Activated CD4-positive, CD25-positive, alpha-beta regulatory T cell treated with anti-CD3 and anti-CD28 coated beads, Interleukin-2, amount 50 U/mL, for 72 hours (primary cell): ENCODE data around the gene TMEM269.
A peak's percentile ranks its signal among the peaks of the same experiment; 100 is the strongest.

ENCODE experiments used
- DNase-seq: peaks from one replicate; pipeline ENCODE4 v3.0.0; 2021

Gene TMEM269, protein sequence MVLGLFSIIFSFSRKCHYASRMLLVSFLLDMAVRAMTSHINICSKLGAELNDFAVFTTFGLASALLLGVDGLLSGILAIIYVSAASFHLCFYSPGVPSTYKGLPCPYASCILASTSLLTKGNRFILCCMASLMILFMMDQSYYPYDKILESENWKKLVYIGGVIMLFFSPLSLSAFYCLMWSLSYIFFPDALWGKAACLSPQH

DNA sequence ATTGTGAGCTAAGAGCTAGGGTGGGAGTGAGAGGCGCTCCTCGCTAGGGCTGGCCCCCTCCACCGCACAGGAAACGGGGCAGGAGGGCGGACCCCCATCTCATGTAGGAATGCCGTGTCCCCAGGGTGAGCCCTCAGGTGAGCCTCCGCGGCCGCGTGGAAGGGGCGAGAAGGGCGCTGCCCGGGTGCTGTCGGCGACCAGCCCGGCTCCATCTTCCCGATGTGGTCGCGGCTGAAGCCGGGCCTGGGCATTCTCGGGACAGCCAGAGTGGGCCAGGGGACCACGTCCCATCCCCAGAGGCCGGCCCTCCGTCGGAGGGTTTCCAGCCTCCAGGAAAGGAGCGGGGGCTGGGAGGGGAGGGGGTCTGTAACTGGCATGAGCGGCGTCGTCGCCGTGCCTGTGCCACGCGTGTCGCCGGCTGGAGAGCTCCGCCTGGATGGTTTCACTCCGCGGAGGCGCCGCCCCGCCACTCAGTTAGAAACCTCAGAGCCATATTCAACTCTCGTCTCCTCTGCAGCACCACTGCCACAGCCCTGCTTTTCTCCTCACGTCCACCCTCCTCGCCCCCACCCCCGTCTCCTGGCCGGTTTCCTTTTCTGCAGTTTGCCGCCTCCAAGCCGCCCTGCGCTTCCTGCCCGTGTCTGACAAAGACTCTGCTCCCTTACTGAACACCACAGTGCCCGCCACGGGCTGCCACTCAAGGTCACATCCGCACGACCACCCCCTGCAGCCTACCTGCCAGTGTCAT lies at the start of gene TMEM269:
TSS of gene TMEM269 (plus strand) at position 46 of the 748 bp plus-strand sequence. CDS start 4,903 bp downstream, outside the sequence.
- peak; percentile 40 for DNase-seq

DNA sequence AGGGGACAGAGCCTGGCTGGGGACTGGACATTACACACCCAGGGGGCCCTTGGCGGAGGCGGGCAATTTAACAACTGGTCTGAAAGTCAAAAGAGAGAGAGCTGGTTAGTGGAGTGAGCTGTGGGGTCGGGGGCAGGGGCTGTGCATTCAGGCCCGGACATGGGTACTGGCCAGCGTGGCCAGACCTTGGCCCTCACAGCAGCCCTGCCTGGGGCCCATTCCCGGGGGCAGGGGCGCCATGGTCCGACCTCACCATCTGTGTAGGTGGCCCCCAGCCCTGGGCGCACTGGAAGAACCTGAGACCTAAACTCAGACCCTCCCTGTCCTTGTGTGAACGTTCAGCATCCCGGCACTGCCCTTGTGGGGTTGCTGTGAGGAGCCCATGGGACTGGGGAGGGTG lies 49.7 kb upstream of the TMEM269 start:
- no peak for DNase-seq

DNA sequence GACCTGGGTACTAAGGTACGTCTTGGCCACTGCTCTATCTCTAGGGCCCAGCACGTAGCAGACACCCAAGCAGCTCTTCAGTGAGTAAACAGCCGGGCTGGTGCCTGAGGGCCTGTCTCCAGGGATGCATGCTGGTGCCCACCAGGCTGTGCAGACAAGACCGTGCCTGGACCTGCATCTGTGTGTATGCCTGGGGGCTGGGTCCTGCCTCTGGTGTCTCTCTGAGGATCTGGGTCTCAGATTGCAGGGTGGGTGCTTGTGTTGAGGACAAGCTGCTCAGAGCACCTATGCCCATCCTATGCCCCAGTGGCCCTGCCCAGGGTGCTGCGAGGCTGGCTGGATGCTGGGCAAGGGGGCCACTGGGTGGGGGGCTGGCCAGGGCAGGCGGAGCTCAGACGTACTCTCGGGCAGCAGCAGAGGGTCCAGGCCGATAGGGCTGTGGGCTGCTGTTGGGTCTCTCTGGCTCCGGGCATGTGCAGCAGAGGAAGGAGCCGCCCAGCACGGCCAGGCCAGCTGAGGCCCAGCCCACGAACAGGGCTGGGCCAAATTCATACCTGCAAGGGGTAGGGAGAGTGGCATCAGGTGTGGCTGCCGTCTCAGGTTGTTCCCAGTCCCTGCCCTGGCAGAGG lies 49.2 kb upstream of the TMEM269 start:
- no peak for DNase-seq

DNA sequence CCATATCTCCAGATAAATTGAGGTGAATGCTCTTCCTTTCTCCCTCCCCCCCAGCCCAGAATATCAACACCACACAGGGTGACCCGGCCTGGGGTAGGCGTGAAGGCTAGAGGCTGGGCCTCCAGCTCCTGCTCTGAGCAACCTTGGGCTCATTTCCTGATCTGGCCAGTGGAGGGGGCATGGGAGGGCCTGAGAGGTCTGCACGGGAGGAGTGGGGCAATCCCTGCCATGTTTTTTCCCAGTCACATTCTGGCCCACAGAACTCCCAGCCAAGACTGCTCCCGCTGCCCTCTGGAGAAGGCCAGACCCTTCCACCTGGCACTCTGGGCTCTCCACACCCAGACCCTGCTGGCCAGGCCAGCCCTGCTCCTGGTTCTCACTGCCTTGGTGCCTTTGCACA lies 48.6 kb upstream of the TMEM269 start:
- no peak for DNase-seq

DNA sequence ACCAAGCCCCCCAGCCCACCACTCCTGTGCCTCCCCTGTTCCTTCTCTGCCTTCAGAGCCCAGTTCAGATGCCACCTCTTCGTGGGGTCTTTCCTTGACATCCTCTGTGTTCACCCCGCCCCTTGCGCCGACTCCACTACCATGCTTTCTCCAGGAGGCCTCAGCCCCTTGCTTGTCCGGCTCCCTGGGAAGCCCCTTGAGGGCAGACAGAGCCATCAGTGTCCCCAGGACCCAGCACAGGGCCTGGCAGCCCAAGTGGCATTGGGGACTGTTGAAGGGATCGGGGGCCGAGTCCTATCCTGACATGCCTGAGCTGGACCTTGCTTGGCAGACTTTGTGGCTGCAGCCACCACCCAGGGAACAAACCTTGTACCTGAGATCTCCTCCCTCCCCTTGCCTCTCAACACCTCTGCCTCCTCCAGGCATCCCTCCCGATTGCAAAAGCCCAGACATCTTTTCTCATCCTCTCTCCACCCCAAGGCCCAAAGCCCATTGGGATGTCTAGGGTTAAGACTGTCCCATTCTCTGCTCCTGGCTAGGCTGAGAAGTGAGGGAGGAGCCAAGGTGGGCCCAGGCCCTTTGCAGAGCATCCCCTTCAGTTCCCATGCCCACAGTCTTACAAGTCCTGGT lies 48.1 kb upstream of the TMEM269 start:
- no peak for DNase-seq

DNA sequence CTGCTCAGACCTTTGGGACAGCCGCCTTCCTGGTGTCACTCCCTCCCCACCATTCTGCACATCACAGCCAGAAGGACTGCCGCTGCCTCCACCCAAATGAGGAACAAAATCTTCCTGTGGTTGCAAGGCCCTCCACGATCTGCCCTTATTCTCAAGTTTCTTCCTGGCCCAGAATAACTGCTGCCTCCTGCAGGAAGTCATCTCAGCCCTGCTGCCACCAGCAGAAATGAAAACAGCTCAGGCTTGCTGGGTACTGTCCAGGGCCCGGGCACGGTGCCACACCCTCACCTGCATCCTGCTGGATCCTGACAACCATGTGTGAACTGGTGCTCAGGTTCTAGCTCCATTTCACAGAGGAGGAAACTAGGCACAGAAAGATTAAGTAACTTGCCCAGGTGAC lies 47.5 kb upstream of the TMEM269 start:
- no peak for DNase-seq

DNA sequence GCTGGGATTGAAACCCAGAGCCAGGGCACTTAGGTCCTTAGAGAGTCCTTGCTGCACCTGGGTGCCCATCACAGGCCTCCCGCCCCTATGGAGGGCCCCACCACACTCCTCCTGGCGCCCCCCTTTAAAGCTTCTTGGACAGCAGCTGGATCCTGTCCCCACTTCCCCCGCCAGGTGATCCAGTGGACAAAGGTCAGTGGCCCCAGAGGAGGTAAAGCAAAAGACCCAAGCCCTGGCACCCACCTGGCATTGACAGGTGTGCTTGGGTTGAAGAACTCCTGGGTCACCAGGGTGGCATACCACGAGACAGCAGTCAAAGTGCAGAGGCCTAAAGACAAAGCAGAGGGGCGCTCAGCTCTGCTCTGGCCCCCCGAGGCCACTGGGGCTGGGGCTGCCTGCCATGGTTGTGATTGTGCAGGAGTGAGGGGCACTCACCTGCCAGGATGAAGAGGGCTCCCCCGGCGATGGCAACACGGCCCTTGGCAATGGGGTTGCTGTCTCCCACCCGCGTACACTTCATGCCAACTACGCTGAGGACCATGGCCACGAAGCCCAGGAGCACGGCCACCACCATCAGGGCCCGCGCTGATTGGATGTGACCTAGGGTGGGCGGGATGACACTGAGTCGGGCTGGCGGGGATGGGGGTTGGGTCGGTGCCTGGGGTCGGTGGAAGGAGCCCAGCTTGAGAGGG lies 46.7 kb upstream of the TMEM269 start:
- no peak for DNase-seq

DNA sequence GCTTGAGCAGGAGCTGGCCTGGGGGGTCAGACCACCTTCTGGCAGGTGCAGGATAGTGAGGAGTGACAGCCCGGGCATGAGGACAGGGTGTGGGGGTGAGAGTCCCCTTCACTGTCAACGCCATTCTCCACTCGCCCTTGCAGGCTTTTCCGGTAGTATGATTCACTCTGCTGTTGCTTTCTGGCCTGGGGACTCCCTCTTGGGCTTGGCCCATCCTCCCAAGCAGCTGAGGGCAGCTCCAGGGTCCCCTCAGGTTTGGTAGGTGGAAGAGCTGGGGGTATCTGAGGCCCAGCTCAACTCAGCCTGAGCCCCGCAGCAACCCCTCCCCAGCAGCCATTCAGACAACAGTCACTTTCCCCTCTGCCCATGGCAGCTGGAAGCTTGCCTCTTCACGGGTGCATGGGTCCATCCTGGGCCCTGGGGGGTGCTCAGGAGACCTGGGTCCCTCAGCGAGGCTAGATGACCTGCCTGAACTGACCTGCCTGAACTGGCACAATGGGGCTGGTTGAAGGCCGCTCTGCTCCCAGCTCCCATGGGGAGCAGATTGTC lies 46.0 kb upstream of the TMEM269 start:
- DNase-seq: no peak

DNA sequence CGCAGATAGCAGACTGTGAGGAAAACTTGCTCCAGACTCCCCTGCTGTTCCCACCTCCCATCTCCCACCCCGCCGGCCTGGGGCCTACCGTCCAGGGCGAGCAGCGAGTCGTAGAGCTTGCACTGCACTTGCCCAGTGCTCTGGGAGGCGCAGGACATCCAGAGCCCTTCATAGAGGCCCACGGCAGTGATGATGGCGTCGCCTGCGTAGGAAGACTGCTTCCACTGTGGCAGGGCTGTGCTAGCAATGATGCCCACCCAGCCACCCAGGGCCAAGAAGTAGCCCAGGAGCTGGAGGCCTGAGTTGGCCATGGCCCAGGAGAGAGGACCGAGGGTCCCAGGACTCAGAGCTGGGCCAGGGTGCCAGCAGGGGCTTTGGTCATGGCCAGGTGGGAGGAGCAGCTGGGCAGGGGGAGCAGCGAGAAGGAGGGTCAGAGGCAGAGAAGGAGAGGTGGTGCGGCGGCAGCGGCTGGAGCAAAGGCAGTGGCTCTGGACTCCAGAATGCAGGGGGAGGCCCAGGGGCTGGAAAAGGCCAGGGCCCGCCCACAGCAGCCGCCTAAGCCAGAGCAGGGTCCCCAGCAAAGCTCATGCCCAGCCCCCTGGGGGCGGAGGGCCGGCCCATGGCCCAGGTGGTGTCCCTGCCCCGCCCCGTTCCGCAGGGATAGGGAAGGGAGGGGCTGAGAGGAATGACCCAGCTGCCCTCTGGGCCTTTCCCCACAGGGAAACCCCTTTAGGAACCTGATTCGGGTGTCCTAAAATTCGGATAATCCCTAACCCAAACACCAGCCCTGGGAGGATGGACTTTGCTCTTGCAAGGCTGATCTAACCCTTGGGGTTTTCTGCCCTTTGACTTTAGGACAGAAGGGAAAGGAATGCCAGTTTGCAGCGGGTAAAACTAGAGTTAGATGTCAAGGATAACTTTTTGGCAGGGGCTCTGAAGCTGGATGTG lies 44.8 kb upstream of the TMEM269 start, which contains the start of gene CLDN19:
TSS of gene CLDN19 (minus strand) at position 484 of the 948 bp plus-strand sequence. CDS start at position 311, 173 bp downstream.
- DNase-seq: no peak

DNA sequence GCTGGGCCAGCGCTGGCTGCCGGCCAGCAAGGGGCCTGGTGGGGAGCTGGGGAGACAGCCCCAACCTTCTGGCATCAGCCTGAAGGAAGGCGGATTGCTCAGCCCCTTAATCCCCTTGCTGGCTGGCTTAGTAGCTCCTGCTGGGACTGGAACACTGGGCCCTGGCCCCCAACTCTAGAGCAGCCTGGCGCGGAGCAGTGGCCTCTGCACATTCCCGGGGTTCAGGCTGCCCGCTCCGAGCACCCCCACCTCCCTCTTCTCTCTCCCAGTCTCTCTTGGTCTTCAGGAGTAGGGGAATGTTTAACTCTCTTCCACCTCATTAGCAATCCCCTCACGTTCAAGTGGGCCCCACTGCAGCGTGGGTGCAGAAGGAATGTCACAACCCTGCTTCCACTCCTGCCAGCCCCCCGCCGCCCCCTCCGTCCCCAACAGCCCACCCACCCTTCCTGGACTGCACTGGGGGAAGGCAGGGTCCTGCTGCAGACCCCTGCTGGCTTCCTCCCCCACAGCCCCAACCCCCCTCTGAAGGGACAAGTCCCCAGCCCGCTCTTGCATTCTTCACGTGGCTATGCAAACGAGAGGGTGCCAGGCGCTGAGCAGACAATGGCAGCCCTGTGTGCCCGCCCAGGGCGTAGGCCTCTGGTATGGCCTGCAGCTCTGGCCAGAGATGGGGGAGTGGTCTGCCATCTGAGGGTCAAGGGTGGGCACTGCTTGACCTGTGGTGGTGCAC lies 43.8 kb upstream of the TMEM269 start:
- no peak for DNase-seq

DNA sequence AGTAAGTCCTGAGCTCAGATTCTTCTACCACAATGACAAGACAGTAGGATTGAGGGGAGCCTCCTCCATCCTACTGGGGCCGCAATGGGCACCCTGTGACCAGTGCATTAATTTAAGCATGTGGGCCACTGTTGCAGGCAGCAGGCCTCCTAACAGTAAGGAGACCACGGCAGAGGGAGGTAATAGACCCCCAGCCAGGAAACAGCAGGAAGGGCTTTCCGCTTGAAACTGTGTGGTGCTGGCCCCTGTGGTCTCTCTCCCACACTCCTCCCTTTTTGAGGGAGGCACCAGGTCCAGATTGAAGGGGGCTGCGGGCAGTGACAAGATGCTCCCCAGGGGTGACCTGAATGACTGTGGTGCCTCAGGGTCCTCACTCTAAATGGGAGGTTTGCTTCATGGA lies 43.1 kb upstream of the TMEM269 start:
- DNase-seq: no peak

DNA sequence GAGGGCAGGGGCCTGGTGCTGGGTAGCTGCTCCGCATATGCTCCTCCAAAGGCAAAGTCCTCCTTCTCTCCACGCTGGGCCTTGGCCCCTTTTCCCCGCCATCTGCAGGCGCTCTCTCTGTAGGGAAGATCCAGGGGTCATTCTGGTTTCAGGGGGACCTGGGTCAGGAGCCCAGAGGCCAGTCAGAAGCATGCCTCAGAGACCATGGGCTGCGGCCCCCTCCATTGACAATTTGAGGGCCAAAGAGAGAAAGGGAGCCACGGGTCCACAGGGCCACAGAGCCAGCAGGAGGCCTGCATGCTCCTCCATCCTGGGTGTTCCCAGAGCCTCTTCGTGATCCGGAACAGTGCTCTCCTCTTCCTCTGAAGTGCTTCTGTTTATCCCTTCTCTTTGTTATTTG lies 42.6 kb upstream of the TMEM269 start:
- no peak for DNase-seq

DNA sequence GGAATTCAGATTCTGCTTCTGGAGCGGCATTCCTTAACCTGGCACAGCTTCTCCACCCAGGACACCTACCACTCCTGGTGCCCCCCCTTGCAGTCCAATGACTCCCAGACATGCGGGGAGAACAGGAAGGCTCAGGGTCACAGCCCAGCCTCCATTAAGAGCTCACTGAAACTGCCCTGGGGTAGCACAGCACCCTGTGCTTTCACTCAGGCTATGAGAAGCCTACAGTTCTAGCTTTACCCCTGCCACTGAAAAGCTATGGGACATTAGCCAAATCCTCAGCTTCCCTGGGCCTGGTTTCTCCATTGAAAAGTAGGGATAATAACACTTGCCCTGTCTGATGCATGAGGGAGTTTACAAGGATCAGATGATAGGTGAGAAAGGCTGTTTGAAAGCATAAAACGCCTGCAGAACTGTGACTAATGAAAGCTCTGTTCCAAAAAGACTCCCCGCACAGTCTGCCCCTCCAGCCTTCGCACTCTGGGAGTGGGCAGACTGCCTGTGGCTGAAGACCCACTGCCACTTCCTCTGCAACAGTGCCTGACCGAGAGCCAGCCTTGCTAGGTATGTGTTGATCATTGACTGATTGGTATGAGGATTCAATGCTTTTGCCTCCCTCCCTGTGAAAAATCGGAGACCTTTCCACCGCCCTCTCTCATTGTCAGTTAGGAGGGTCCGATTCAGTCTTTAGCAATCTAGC lies 42.0 kb upstream of the TMEM269 start:
- DNase-seq: no peak

DNA sequence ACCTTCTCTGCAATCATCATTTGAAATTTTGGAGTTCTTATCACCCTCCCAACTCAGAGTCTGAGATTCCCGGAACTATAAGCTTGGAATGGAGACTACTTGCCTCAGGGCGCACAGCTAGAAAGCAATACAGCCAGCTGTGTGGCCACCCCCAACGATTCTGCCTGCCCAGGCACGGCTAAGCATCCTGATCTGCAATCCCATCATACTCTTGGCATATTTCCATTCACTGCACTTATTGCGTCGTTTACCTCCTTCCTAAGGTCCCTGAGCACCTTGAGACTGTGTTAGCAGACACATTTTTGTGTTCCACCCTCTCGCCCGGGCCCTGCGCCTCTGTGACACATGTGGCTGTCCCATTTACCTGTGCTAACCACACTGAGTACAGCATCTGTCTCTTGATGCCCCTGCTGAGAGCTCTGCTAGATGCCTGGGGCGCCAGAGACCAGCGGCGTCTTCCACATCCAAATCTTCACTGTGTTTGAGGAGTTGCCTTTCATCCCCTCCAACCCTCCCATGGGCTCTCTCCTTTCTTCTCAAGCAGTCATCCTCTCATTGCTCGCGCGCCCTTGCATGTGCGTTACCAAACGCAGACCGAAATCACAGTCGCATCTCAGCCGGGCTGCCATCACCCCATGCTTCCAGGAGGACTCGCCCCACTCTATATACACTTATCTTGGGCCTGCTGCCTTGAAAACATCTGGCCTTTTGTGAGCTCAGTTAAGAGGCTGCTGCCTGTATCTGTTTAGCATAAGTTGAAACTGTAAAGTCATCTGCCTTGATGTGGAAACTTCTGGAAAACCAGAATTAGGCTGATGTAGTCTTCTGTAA lies 41.3 kb upstream of the TMEM269 start:
- no peak for DNase-seq

DNA sequence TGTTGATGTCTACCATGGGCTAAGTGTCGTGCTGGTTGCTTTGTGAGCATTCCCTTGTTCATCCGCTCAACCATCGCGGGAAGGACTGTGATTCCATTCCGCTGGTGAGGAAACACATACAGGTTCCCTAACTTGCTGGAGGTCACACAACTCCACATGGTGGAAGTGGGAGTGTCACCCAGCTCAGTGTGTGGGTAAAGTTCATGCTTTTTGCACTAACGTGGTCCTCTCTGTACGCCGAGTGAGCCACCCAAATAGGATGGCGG lies 40.7 kb upstream of the TMEM269 start:
- DNase-seq: no peak

DNA sequence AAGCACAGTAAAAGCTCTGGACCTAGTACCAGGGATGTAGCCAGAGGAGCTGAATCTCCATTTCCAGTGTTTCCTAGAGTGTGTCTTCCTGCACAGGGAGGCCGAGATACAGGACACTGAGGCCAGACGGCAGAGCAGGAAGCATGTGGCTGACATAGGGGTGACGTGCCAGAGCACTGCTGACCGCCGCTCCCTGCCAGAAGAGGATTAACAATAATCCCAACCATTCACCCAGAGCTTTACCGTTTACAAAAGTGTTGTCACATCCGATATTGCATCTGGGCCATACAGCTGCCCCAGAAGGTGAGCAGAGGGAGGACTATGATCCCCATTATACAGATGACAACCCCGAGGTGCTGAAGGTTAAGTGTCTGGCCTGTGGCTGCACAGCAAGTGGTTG lies 38.9 kb upstream of the TMEM269 start:
- no peak for DNase-seq

DNA sequence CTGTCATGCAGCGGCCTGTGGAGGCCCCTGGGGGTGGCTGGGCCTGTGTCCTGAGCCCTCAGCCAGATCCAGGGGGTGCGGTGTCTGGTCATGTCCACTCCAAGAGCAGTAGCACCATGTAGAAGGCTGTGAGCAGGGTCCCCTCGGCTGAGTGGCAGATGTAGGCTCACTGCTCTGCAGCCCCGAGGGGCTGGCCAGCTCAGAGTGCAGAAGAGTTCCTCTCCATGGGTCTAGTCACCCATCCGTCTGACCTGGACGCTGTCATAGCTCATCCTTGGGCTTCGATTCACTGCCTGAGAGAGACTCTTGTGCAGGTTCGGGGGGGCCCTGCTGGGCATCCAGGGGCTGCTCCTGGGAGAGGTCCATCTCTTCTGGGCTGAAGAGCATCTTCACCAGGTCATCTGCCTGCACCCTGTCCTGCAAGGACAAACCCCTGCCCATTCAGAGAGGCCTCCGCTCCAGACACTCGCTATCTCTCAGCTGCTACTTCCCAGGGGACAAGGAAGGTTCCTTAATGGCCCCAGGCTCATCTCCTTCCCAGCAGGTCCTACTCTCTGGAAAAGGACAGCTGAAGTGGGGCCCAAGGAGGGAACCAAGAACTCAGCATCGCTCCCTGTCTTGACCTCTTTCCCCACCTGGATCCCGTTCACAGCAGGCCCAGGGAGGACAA lies 38.2 kb upstream of the TMEM269 start:
- DNase-seq: no peak

DNA sequence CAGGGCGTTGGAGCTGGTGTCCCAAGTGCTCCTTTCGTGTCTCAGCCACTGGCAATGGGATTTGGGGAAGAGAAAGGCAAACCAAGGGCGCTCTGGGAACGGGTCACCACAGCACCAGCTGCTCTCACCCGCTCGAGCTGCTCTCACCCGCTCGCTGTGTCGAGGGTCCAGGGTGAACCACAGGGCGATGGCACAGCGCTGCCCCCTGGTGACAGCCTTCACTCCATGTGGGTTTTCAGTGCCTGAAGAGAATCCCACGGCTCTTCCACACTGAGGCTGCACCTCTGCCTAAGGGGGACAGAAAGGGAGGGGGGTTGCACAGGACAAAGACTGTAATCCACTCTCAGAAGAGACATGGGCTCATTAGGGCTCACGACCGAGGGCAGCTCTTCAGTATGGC lies 37.7 kb upstream of the TMEM269 start:
- peak; percentile 44 for DNase-seq

DNA sequence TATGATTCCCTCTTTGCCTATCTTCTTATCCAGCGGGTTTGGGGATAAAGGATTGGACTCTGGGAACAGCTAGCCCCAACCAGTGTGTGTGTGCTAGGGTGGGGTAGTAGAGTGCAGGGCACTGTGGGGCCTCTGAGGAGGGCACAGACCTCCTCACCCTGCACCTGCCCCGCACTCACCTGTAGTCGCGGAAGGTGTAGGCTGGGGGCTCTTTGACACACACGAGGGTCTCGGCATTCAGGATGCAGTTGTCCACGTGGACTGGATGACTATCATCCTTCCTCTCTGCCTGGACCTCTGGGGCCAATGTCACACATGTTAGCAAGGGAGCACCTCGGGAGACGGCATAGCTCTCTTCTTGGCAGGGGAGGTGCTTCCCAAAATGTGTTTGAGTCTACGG lies 36.8 kb upstream of the TMEM269 start:
- DNase-seq: no peak
